ENCODE results near the gene HABP4. TPM values are rescaled to one million over a fixed set of nuclear protein-coding genes. Genes with fewer than 3 reads are reported as not detected.

HABP4 gene
- total RNA-seq, 4 donors from 2014 or later, result 41.1 to 106 (median 60.0) TPM

GRCh38 chr9:96505316-96505991 lies 55.5 kb downstream of the HABP4 start:
- H3K4me1 ChIP-seq, result peaks cover 0 to 44% (median 0%) of the 10 kb centered on the region in 3 donors
- 75 to 91% methylated on average over 7 to 13 of the region's 13 CpGs for WGBS, 2 donors (ENCODE audit: low coverage in 1 of 2)

GRCh38 chr9:96508227-96508940 lies 58.4 kb downstream of the HABP4 start:
- WGBS, 2 donors (ENCODE audit: low coverage in 1 of 2), result 80 to 92% methylated on average over 12 of the region's 14 CpGs
- peaks cover 0 to 63% of the 10 kb centered on the region in 2 donors for H3K36me3 ChIP-seq
- peak overlapping the region in 1 of 4 donors; percentile 32 for H3K27ac ChIP-seq
- no peak for TF ChIP-seq POLR2A (IDR thresholded peaks at IDR 0.05)
- TF ChIP-seq POLR2AphosphoS5 (IDR thresholded peaks at IDR 0.05), result no peak
- TF ChIP-seq EP300 (IDR thresholded peaks at IDR 0.05), result no peak
- TF ChIP-seq CTCF (IDR thresholded peaks at IDR 0.05), result no peak
- peaks cover 0 to 18% (median 0%) of the 10 kb centered on the region in 3 donors for H3K4me1 ChIP-seq
- H3K27me3 ChIP-seq, result no peaks in the 10 kb centered on the region
- H3K9me3 ChIP-seq, result no peaks in the 10 kb centered on the region
- no peak for ATAC-seq
- H3K4me3 ChIP-seq, result no peak overlapping the region

More at GRCh38 chr9:96505316-96505991, 55.5 kb downstream of the HABP4 start:
- peak; percentile 28 for ATAC-seq
- Histone ChIP-seq H3K4me3 (no peak overlapping the region), H3K9me3 (no peaks in the 10 kb centered on the region), H3K36me3 (peaks cover 0 to 43% of the 10 kb centered on the region in 2 donors), H3K27ac (no peak overlapping the region), H3K27me3 (no peaks in the 10 kb centered on the region)
- TF ChIP-seq EP300 (IDR thresholded peaks at IDR 0.05), result no peak

- H3K4me1 ChIP-seq, result peaks cover 0 to 18% (median 3%) of the 10 kb centered on the region in 3 donors
- TF ChIP-seq EP300 (IDR thresholded peaks at IDR 0.05), result no peak
- no peak for TF ChIP-seq POLR2A (IDR thresholded peaks at IDR 0.05)
- no peak for TF ChIP-seq CTCF (IDR thresholded peaks at IDR 0.05)
- no peak for TF ChIP-seq POLR2AphosphoS5 (IDR thresholded peaks at IDR 0.05)
- no peak for ATAC-seq
- peaks cover 0 to 67% of the 10 kb centered on the region in 2 donors for H3K36me3 ChIP-seq
- no peaks in the 10 kb centered on the region for H3K9me3 ChIP-seq
- no peaks in the 10 kb centered on the region for H3K27me3 ChIP-seq
- H3K27ac ChIP-seq, result no peak overlapping the region
- WGBS, 2 donors (ENCODE audit: low coverage in 1 of 2), result 83 to 100% methylated on average over 2 to 5 of the region's 5 CpGs
- no peak overlapping the region for H3K4me3 ChIP-seq
These were observed 59.1 kb downstream of the HABP4 start for GRCh38 chr9:96509026-96509425.

- no peaks in the 10 kb centered on the region for H3K9me3 ChIP-seq
- TF ChIP-seq POLR2A (IDR thresholded peaks at IDR 0.05), result no peak
- TF ChIP-seq CTCF (IDR thresholded peaks at IDR 0.05), result no peak
- no peak for TF ChIP-seq POLR2AphosphoS5 (IDR thresholded peaks at IDR 0.05)
- TF ChIP-seq EP300 (IDR thresholded peaks at IDR 0.05), result no peak
- peaks cover 0 to 67% of the 10 kb centered on the region in 2 donors for H3K36me3 ChIP-seq
- peaks cover 0 to 21% (median 3%) of the 10 kb centered on the region in 3 donors for H3K4me1 ChIP-seq
- 44 to 71% methylated on average over 2 of the region's 2 CpGs for WGBS, 2 donors (ENCODE audit: low coverage in 1 of 2)
- no peak overlapping the region for H3K4me3 ChIP-seq
- no peak overlapping the region for H3K27ac ChIP-seq
- no peak for ATAC-seq
- H3K27me3 ChIP-seq, result no peaks in the 10 kb centered on the region
These were observed 59.9 kb downstream of the HABP4 start for GRCh38 chr9:96509848-96510247.

- TF ChIP-seq CTCF (IDR thresholded peaks at IDR 0.05), result no peak
- no peak for TF ChIP-seq POLR2AphosphoS5 (IDR thresholded peaks at IDR 0.05)
- TF ChIP-seq EP300 (IDR thresholded peaks at IDR 0.05), result no peak
- TF ChIP-seq POLR2A (IDR thresholded peaks at IDR 0.05), result no peak
- Histone ChIP-seq H3K9me3 (no peaks in the 10 kb centered on the region), H3K4me3 (no peak overlapping the region), H3K27me3 (no peaks in the 10 kb centered on the region), H3K36me3 (peaks cover 0 to 66% of the 10 kb centered on the region in 2 donors), H3K4me1 (peaks cover 0 to 21% (median 3%) of the 10 kb centered on the region in 3 donors), H3K27ac (no peak overlapping the region)
- ATAC-seq, result no peak
- 77 to 78% methylated on average over 4 of the region's 4 CpGs for WGBS, 2 donors (ENCODE audit: low coverage in 1 of 2)
These were observed 60.3 kb downstream of the HABP4 start for GRCh38 chr9:96510258-96510657.

Measured in gastroesophageal sphincter (tissue), 4 donors.